Measurements from ENCODE around the gene SLC35A2. TPM values are rescaled to one million over a fixed set of nuclear protein-coding genes. Genes with fewer than 3 reads are reported as not detected.

The SLC35A2 gene
- total RNA-seq: 38.4 TPM

DNA sequence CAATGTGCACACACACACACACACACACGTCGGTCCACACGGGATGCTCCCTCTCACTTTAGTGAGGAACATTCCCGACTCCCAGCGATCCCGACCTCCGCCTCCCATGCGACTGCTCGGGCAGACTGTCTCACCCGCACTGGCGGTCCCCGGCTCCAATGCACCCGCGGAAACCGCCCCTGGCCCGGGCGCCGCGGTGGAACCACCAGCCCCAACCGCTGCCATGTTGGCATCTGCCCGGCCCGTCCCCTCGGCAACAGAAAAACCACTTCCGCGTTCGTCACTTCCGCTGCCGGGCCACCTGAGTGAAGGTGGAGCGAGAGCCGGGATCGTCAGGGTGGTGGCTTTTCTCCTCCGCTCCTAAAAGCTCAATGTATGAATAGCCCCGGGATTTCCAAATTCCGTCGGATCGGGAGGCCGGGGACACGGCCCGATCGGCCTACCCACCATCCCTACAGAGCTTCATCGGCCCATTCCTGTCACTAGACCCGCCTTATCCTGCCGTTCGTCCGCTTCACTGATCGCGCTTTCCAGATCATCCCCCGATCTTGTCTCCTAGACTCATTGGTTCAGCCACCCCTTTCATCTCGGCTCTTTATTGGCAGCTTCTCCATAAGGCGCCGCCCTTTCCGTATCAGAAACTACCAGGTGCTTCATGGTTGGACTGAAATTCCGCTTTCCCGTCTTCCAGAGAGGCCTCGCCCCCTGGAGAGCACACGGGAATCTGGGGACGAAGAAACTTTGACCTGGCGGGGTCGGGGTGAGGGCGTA, at the start of gene SLC35A2:
Gene SLC35A2 (minus strand): TSS at position 235 of the 771 bp plus-strand sequence. CDS start 10 bp downstream, at position 225.
- peak; percentile 87 for DNase-seq (ENCODE audit: low spot score)

DNA sequence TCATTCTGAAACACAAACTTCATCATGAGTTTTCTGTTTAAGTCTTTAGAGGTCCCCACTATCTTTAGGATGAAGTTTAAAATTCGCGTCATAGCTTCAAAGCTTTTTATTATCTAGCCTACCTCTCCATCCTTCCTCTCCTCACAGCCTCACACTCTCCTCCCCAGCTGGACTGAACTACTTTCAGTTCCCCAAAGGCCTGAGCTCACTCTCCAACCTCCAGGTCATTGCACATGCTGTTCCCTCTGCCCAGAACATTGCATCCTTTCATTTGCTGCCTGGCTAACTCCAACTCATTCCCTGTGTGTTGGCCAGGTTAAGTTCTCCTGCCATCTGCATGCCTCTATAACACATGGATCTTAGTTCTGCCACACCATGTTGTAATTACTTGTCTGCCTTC, 48.8 kb upstream of the SLC35A2 start:
- no peak for DNase-seq (ENCODE audit: low spot score)

DNA sequence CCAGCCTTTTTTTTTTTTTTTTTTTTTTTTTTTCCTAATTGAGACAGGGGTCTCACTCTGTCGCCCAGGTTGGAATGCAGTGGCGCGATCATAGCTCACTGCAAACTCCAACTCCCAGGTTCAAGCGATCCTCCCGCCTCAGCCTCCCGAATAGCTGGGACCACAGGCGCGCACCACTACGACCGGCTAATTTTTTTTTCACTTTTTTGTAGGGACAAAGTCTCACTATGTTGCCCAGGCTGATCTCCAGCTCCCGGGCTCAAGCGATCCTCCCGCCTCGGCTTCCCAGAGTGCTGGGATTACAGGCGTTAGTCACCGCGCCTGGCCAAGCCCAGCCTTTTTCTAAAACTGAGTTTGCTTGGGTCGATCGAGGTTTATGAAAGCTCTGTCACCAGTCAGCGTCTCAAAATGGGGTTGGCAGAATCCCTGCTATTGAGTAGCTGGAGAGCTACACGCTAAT, 47.2 kb upstream of the SLC35A2 start:
- DNase-seq (ENCODE audit: low spot score): no peak

DNA sequence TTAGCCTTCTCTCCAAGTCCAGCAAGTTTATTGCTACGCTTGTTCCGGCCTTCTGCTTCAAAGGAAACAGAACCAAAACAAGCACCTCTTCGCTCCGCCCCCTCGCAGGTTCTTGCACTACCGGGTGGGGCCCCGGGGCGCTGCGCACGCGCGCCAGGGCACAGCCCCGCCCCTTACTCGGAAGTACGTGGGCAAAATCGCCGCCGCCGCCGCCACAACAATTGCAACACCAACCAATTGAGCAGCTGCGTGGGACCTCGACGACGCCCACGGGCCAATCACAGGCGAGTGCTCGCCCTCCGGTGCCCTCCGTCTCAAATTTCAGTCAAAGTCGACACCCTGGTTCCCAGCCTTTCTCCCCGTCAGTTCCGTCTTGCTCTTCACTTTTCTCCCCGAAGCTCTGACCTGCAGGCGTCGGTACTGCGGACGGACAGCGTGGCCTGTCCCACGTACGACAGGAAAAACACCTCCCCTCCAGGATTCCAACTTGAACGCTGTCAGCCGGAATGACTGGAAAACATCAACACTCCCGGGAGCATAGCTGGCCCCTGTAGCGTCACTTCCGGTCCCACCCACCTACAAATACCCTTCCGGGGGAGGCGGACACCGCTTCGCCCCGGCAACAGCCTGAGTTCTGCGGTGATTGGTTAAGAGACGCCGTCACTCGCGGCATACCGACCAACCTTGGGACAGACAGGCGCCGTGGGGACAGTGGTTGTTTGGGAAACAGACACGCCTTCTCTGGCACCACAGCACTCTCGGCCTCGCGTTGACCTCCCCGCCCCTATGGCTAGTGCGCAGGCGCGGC, 46.6 kb upstream of the SLC35A2 start:
- peak; percentile 97 for DNase-seq (ENCODE audit: low spot score)

DNA sequence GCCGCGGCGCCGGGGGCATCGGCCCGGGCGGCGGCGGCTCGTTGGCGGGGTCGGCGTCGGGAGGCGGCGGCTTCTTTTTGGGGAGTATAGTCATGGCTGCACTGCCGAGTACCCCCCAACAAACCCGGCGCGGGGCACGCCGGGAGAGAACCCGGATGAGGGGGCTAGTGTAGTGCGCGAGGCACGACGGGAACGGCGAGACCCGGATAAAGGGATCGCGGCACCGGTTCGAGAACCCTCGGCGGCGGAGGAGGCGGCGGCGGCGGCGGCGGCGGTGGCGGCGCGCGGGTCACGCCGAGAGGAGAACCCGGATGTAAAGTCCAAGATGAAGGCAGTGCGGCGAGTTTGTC, 46.0 kb upstream of the SLC35A2 start, which contains the start of gene OTUD5:
Gene OTUD5 (minus strand): TSS at position 131 of the 350 bp plus-strand sequence. CDS start 37 bp downstream, at position 94.
- DNase-seq (ENCODE audit: low spot score): peak; percentile 70

DNA sequence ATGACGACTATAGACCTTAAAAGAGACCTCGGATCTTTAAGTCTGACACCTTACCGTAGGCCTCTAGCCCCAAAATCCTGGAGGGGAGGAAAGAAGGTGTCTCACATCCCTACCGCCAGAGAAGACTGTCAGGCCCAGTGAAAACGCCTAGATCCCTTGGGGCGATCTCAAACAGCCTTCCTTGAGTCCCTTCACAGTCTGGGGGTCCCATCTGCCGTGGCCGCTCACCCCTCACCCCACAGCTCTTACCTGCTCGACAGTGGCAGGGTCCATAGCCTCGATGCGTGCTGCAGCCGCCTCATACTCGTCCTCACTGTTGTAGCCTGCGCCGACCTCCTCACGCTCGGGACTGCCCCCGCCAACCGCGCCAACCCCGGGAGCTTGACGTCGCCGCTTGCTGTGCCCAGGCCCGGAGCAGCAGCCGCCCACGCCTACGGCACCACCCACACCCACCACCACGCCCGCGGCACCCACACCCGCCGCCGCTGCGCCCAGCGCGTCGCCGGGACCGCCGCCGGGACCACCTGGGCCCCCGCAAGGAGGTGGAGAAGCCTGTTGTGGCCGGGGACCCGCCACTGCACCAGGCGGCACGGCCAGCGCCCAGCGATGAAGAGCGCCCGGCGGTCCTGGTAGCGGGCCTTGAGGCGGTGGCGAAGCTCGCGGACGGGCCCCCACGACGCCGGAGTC, 45.4 kb upstream of the SLC35A2 start:
- DNase-seq (ENCODE audit: low spot score): no peak

DNA sequence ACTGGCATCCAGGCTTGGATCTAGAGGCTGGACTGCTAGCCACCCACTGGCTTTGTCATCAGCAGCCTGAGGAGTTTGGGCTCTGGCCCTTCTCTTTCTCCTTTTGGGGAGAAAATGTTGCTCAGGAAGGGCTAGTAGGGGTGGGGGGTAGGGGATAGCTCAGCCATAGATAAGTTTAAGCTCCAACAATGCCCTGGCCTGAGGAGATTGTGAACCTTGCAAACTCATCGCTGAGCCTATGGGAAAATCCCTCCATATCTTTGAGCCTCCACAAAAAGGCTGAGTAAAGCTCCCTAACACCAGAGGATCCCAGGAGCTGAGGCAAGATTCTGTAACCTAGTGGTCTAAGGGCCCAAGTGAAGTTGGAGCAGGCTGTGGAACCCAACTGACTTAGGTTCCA, 37.1 kb upstream of the SLC35A2 start:
- no peak for DNase-seq (ENCODE audit: low spot score)

DNA sequence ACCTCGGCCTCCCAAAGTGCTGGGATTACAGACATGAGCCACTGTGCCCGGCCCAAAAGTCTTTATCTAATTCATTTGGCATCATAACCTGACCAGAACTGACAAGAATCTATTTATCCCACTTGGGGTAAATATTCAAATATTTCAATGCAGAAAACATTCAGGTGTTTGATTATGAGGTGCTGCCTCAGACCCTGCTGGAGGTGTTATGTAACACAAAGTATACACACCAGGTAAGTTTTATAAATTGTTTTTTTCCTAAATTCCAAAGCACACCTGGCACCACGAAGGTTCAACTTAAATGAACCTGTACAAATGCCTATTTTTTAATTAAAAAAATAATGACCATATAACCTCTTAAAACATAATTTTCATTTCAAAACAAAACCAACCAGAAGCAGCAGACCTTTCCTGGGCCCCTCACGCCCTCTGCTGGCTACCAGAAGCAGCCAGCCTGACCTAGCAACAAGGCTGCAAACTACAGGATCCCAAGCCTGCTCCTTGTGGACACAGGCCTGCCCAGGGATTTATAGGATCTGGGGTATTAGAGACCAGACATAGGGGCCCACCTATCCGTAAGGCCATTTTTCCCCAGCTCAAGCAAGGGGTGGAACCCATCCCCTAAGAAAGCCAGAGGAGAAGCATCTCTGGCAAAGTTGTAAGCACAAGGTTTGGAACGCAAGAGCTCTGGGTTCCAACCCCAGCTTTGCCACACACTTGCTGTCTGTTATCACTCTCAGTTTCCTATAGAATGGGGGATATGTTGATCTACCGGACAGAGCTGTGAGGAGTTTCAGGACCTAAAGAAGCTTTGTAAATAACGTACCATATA, 34.3 kb upstream of the SLC35A2 start:
- DNase-seq (ENCODE audit: low spot score): peak; percentile 54

DNA sequence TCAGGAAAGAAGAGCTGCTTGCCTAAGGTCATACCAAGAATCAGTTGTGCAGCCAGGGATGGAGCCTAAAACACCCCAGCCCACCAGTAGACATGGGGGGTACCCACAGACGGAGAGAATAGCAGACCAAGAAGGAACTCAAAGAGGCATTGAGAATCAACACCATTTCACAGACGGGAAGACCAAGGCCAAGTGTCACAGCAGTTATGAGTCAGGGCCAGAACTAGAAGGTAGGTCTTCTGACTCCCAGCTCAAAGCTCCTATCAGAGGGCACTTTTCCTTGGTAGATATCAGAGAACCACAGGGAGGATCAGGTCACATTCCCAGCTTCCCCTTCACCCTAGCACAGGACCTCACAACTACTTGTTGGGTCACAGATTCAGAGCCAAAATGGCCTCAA, 31.4 kb upstream of the SLC35A2 start:
- no peak for DNase-seq (ENCODE audit: low spot score)

DNA sequence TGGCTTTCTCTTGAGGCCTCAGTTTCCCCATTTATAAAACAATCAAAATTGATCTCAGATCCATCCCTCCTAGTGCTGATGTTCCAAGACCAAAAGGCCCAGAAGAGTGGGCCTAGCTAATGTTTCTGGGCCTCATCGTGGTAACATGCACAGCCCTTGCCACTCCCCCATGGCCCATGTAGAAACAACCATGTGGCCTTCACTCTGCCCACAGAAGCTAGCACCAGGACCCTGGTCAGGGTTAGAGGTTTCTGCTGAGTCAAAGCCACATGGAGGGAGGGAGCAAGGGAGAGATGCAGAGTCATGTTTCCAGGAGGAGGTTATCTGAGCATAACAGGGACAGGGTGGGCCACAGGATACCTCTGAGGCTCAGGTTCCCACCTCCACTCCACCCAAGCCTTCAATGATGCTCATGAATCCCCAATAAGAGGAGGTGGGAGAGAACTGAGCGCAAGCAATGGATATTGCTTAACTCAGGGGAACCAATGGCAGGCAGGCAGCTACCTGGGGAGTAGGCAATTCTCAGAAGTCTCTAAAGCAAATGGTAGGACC, 29.0 kb upstream of the SLC35A2 start:
- DNase-seq (ENCODE audit: low spot score): no peak

DNA sequence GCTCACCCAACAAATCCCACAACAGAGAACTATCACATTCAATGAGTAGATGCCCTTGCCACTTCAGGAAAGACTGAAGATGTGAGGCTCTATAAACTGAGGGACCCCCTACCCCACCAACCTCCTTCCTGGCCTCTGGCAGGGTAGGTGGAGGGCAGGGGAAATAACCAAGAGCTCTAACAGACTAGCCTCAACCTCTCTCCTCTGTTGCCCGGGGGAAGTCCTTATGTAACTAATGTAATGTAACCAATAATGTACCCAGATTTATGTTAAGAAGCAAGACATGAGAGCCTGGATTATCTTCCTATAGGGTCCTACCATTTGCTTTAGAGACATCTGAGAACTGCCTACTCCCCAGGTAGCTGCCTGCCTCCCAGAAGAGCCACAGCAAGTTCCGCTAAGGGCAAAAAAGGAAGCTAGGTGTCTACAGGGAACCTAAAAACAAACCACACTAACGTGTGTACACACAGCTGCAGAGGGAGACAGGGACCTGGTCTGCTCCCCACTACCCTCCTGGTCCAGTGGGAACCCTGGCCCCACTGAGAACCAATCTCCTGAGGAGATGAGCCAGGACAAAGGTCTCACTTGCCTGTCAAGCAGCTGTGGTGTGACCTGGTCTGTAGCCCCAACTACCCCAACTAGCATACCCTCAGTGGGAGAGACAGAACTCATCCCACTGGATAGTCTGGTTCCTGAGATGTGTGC, 28.2 kb upstream of the SLC35A2 start:
- DNase-seq (ENCODE audit: low spot score): no peak

DNA sequence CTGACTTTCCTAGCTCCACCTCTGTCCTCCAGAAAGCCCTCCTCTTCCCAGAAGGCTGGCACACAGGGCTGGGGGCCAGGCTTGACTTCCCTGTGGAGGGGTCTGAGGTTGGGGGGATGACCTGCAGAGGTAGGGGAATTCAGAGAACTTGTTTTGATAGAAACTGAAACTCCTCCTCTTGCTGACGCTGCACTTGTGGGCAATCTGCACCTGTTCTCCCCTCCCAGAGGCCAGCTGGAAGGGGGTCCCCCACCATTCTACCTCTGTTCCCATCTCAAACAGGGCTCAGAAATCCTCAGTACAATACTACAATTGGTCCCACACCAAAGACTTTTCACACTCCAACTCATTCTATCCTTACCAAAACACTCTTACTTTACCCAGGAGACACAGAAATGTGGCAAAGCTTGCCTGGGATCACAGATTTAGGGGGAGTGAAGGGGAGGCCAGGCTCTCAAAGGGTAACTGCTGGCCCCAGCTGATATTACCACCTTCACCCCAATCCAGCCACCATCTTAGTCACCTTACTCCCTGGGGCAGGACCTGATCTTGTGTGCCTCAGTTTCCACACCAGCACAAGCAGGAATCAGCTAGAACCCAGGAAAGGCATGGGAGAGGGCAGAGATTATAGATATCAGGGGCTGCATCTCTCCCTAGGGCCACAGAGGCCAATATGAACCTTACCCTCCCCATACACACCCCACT, 27.4 kb upstream of the SLC35A2 start:
- no peak for DNase-seq (ENCODE audit: low spot score)

DNA sequence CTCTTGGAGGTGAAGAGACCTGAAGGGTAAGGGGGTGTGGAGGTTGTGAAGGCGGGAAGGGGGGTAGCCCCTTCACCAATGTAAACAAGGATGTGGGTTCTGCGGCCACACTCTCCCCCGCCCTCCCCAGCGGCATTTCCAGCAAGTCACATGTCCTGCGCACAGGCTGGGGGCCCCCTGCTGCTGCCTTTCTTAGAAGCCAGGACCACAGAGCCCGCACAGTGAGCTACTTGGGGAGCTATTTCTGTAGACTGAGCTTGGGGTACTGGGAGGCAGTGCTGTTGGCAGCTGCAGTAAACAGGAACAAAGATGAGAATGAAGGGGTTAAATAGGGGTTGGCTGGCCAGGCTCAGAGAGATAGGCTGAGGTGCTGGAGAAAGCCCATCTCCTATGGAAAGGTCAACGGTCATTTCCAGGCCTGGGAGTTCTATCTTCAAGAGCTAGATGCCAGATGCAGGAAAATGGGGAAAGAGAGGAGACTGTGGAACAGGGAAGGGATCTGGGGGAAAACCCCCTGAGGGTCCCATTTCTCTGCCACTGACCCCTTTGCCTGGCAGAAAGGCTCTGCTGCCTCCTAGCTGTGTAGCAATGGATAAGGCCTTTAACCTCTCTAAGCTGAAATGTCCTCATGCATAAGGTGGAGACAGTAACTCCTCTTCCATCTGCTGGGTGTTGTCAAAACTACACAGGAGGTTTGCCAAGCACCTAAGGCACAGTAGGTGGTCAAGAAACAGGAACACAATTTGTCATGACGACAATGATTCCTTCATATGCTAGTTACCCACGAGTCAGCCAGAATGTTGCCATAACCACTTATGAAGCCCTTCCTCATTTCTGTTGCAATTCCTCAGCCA, 25.8 kb upstream of the SLC35A2 start:
- peak; percentile 66 for DNase-seq (ENCODE audit: low spot score)

DNA sequence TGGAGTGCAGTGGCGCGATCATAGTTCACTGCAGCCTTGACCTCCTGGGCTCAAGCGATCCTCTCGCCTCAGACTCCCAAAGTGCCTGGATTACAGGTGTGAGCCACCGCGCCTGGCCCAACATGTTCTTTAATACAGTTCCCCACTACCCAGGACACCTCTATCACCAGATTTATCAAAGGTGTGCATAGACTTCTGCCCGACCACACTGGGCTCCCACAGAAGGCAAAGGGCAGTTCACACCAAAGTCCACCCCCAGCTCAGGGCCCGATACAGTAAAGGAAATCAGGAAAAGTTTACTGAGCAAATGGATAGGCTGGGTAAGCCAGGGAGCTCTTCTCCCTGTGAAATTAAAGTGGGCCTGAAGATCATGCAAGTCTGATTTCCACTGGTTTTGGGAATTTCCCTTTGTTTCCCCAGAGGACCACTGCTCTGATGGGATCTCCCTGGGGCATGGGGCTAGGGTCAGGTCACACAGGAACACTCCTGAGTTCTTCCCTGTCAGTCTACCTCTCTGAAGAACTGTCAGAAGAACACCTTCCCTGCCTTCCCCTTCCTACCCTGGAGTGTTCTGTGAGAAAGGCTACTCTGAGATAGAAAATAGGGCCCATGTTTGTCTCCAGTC, 25.1 kb upstream of the SLC35A2 start:
- no peak for DNase-seq (ENCODE audit: low spot score)

DNA sequence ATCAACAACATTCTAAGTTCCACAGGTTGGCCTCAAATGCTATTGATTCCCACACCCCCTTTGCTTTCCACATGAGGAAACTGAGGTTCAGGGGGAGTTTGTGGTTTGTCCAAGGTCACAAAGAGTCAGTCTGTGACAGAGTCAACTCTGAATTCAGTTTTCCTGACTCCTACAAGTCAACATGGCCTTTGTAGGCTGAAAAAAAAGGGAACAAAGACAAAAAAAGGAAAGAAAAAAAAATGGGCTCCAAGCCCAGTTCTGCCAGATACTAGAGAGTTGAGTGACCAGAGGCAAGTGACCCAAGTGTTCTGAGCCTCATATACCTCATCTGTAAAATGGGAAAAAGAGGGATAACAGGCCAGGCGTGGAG, 23.8 kb upstream of the SLC35A2 start:
- no peak for DNase-seq (ENCODE audit: low spot score)

DNA sequence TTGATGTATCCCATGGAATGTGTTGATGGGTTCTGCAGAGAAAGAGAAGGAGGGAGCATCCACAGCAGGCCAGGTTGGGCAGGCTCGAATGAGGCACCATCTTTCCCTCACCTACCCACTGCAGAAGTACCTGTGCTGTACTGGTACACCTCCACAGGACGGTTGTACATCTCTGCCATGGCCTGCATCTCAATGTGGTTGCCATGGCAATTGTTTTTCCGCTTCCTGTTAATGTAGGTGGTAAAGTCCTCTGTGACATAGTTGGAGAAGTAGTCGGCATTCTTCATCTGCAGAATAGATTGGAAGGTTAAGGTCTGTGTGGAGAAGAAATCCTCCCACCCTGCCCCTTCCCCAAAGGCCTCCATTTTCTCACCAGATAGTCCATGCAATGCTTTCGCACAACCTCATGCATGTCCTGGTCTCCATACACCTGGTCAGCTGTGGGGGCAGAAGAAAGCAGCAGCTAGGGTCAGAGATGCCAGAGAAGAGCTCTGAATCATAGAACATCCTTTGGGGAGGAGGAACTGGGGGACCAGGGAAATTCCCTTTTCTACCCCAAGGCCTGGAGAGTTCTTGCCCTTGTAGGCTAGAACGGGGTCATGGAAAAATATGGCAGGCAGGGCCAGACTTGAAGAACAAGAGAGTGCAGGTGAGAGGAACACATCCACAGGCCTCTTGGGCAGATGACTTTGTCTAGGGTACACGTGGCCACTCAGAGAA, 23.3 kb upstream of the SLC35A2 start:
- DNase-seq (ENCODE audit: low spot score): no peak

DNA sequence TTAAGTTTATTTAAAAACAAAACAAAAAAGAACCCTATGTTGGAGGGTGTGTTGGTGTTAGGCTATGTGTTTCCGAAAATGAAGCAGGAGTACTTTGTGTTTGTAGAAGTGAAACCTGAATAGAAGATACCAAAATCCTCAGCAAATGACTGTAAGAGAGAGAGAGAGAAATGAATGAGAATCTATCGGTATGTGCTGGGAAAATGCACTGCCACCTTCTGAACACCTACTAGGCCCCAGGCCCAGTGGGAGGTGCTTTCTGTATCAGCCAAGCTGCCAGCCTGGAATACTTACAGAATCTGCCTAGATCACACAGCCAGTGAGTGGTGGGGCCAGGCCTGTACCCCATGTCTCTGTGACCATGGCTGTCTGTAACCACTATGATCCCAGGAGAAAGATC, 22.3 kb upstream of the SLC35A2 start:
- DNase-seq (ENCODE audit: low spot score): no peak
